Measurements from ENCODE around the gene TMEM87B. TPM values are rescaled to one million over a fixed set of nuclear protein-coding genes. Genes with fewer than 3 reads are reported as not detected.

Gene TMEM87B
- total and polyA plus RNA-seq, 4 donors, result 11.2 to 26.4 (median 18.1) TPM

DNA sequence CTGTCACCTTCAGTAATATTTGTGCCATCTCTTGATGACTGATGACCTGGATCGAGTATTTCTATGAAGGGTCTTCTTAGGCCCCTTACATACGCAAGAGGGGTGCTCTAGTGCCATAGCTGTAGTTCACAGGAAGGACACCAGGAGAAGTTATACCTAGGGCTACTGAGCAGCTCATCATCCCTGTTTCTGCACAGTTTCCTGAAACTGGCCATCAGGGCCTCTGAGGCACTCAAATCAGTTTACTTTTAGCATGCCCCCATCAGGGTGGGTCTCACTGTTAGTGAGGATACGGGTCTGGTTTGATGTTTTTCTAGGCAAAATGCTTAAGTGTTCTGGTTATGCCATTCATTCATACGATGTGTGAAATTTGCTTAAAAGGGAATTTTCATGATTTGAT is 63.1 kb downstream of the TMEM87B start:
- no peak overlapping the region for H3K4me3 ChIP-seq
- TF ChIP-seq, protein P1, sequence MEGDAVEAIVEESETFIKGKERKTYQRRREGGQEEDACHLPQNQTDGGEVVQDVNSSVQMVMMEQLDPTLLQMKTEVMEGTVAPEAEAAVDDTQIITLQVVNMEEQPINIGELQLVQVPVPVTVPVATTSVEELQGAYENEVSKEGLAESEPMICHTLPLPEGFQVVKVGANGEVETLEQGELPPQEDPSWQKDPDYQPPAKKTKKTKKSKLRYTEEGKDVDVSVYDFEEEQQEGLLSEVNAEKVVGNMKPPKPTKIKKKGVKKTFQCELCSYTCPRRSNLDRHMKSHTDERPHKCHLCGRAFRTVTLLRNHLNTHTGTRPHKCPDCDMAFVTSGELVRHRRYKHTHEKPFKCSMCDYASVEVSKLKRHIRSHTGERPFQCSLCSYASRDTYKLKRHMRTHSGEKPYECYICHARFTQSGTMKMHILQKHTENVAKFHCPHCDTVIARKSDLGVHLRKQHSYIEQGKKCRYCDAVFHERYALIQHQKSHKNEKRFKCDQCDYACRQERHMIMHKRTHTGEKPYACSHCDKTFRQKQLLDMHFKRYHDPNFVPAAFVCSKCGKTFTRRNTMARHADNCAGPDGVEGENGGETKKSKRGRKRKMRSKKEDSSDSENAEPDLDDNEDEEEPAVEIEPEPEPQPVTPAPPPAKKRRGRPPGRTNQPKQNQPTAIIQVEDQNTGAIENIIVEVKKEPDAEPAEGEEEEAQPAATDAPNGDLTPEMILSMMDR (IDR thresholded peaks at IDR 0.05; ENCODE audit: control extremely low read depth, extremely low read depth), result no peak
- H3K9me3 ChIP-seq (ENCODE audit: control insufficient read depth in 4 of 4, insufficient read depth in 3 of 4, low read length in 3 of 4), result peaks cover 0 to 2% (median 0%) of the 10 kb centered on the region in 4 donors
- no peak overlapping the region for H3K9ac ChIP-seq (ENCODE audit: insufficient read depth in 1 of 2, low read length in 2 of 2)
- no peaks in the 10 kb centered on the region for H3K27me3 ChIP-seq (ENCODE audit: control insufficient read depth in 3 of 3, insufficient read depth in 3 of 3, low read length in 2 of 3)
- WGBS, 2 donors, result 89 to 94% methylated on average over 4 of the region's 4 CpGs
- DNase-seq, result no peak
- H3K27ac ChIP-seq (ENCODE audit: low read depth in 1 of 2, low read length in 1 of 2), result no peak overlapping the region
- H3K4me1 ChIP-seq (ENCODE audit: control insufficient read depth in 5 of 5, insufficient read depth in 5 of 5, low read length in 5 of 5), result no peaks in the 10 kb centered on the region
- H3K36me3 ChIP-seq (ENCODE audit: control insufficient read depth in 4 of 4, insufficient read depth in 4 of 4, low read length in 4 of 4), result peaks cover 7 to 15% (median 10%) of the 10 kb centered on the region in 4 donors
- ATAC-seq (ENCODE audit: insufficient read depth, low FRiP score), result no peak

DNA sequence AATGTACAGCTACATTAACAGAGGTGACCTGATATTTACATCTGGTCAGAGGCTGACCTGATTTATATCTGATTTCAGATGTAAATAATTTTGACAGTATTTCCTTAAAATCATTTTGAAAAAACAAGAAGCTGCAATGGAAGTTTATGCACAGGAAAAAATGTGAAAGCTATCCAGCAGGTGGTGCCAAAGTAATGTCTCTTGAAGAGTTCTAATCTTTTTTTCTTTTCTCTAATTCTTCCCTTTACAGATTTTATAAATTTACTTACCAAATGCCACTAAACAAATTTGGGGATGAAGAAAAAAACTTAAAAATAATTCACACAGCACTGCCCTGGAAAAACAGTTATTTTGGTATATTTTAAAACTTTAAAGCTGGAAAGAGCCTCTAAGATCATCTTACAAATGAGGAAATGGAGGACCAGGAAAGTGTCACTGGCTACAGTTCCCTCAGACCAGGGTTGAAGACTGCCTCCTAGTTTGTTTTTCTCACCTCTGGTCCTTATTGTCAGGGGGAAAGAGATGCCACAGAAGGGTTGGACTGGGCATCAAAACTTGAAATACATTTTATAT is 66.7 kb downstream of the TMEM87B start:
- TF ChIP-seq, protein P1 (IDR thresholded peaks at IDR 0.05; ENCODE audit: control extremely low read depth, extremely low read depth), result peak; percentile 26
- Histone ChIP-seq H3K4me3 (no peak overlapping the region), H3K36me3 (ENCODE audit: control insufficient read depth in 4 of 4, insufficient read depth in 4 of 4, low read length in 4 of 4) (peaks cover 7 to 13% (median 9%) of the 10 kb centered on the region in 4 donors), H3K27ac (ENCODE audit: low read depth in 1 of 2, low read length in 1 of 2) (no peak overlapping the region), H3K4me1 (ENCODE audit: control insufficient read depth in 5 of 5, insufficient read depth in 5 of 5, low read length in 5 of 5) (no peaks in the 10 kb centered on the region), H3K9ac (ENCODE audit: insufficient read depth in 1 of 2, low read length in 2 of 2) (no peak overlapping the region), H3K27me3 (ENCODE audit: control insufficient read depth in 3 of 3, insufficient read depth in 3 of 3, low read length in 2 of 3) (no peaks in the 10 kb centered on the region), H3K9me3 (ENCODE audit: control insufficient read depth in 4 of 4, insufficient read depth in 3 of 4, low read length in 3 of 4) (peaks cover 0 to 2% (median 0%) of the 10 kb centered on the region in 4 donors)
- ATAC-seq (ENCODE audit: insufficient read depth, low FRiP score), result no peak
- DNase-seq, result peak; percentile 32 to 80 (median 71)

DNA sequence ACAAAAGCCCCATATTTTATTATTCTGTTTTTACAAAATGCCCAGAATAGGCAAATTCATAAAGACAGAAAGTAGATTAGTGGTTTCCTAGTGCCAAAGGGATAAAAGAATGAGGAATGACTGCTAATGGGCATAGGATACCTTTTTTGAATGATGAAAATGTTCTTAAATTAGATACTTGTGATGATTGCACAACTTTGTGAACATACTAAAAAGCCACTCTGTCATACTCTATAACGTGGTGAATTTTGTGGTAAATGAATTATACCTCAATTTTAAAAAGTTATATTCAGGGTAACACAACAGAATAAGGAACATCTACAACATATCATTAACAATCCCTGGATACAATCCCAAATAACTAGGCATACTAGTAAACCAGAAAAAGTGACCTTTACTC is 74.0 kb downstream of the TMEM87B start:
- no peaks in the 10 kb centered on the region for H3K27me3 ChIP-seq (ENCODE audit: control insufficient read depth in 3 of 3, insufficient read depth in 3 of 3, low read length in 2 of 3)
- no peaks in the 10 kb centered on the region for H3K9me3 ChIP-seq (ENCODE audit: control insufficient read depth in 4 of 4, insufficient read depth in 3 of 4, low read length in 3 of 4)
- no peaks in the 10 kb centered on the region for H3K4me1 ChIP-seq (ENCODE audit: control insufficient read depth in 5 of 5, insufficient read depth in 5 of 5, low read length in 5 of 5)
- TF ChIP-seq, protein P1 (IDR thresholded peaks at IDR 0.05; ENCODE audit: control extremely low read depth, extremely low read depth), result no peak
- ATAC-seq (ENCODE audit: insufficient read depth, low FRiP score) (no peak), DNase-seq (no peak)
- no peak overlapping the region for H3K9ac ChIP-seq (ENCODE audit: insufficient read depth in 1 of 2, low read length in 2 of 2)
- H3K36me3 ChIP-seq (ENCODE audit: control insufficient read depth in 4 of 4, insufficient read depth in 4 of 4, low read length in 4 of 4), result no peaks in the 10 kb centered on the region
- H3K27ac ChIP-seq (ENCODE audit: low read depth in 1 of 2, low read length in 1 of 2), result no peak overlapping the region
- H3K4me3 ChIP-seq, result no peak overlapping the region
- WGBS, 2 donors, result 58 to 74% methylated on average over 1 of the region's 1 CpG

- H3K27me3 ChIP-seq (ENCODE audit: control insufficient read depth in 3 of 3, insufficient read depth in 3 of 3, low read length in 2 of 3), result no peaks in the 10 kb centered on the region
- ATAC-seq (ENCODE audit: insufficient read depth, low FRiP score) (no peak), DNase-seq (no peak)
- no peaks in the 10 kb centered on the region for H3K9me3 ChIP-seq (ENCODE audit: control insufficient read depth in 4 of 4, insufficient read depth in 3 of 4, low read length in 3 of 4)
- H3K9ac ChIP-seq (ENCODE audit: insufficient read depth in 1 of 2, low read length in 2 of 2), result no peak overlapping the region
- peaks cover 0 to 6% (median 3%) of the 10 kb centered on the region in 5 donors for H3K4me1 ChIP-seq (ENCODE audit: control insufficient read depth in 5 of 5, insufficient read depth in 5 of 5, low read length in 5 of 5)
- TF ChIP-seq, protein P1 (IDR thresholded peaks at IDR 0.05; ENCODE audit: control extremely low read depth, extremely low read depth), result no peak
- no peak overlapping the region for H3K27ac ChIP-seq (ENCODE audit: low read depth in 1 of 2, low read length in 1 of 2)
- H3K4me3 ChIP-seq, result no peak overlapping the region
- H3K36me3 ChIP-seq (ENCODE audit: control insufficient read depth in 4 of 4, insufficient read depth in 4 of 4, low read length in 4 of 4), result no peaks in the 10 kb centered on the region
Observed at GRCh38 chr2:112133344-112133743, 78.3 kb downstream of the TMEM87B start.
